H1 (cell line): ENCODE results near the gene MRPL4. TPM values are rescaled to one million over a fixed set of nuclear protein-coding genes. Genes with fewer than 3 reads are reported as not detected.

Source experiments
- ATF2 ChIP-seq: IDR thresholded peaks from 2 replicates; pipeline ENCODE4 v1.6.1; 2012; ENCODE audit warnings: low read length, inconsistent platforms
- ATF3 ChIP-seq: IDR thresholded peaks from 2 replicates; pipeline ENCODE4 v1.6.1; 2011; ENCODE audit warnings: low read depth, mild to moderate bottlenecking, low read length; ENCODE audit not compliant: insufficient read depth
- BRCA1 ChIP-seq: IDR thresholded peaks from 2 replicates; pipeline ENCODE4 v1.6.1; 2012; ENCODE audit warnings: low read depth, low read length, improper control_type of control experiment
- CHD1 ChIP-seq: IDR thresholded peaks from 2 replicates; pipeline ENCODE4 v1.6.1; 2012; ENCODE audit warnings: low read depth, low read length, improper control_type of control experiment
- CTCF ChIP-seq, 3 experiments: IDR thresholded peaks; 1 replicate in 2 of 3; 2 replicates in 1 of 3; pipeline versions ENCODE4 v1.5.1 to v1.6.1; 2011; ENCODE audit warnings: low read length in 3 of 3, mild to moderate bottlenecking in 3 of 3, inconsistent platforms in 2 of 3, low read depth in 1 of 3, moderate library complexity in 1 of 3; ENCODE audit not compliant: insufficient read depth in 1 of 3; ENCODE audit errors: control extremely low read depth in 1 of 3
- EGR1 ChIP-seq: IDR thresholded peaks from 2 replicates; pipeline ENCODE4 v1.6.1; 2011; ENCODE audit warnings: low read depth, low read length, borderline replicate concordance
- GABPA ChIP-seq: IDR thresholded peaks from 2 replicates; pipeline ENCODE4 v1.6.1; 2011; ENCODE audit warnings: mild to moderate bottlenecking, low read length, moderate library complexity, borderline replicate concordance; ENCODE audit not compliant: insufficient read depth
- KDM4A ChIP-seq: IDR thresholded peaks from one replicate; pipeline ENCODE4 v1.7.1; 2012; ENCODE audit warnings: low read depth, mild to moderate bottlenecking, moderate library complexity, low read length, inconsistent platforms; ENCODE audit not compliant: severe bottlenecking
- KDM5A ChIP-seq: fragments of 200-600 bp; IDR thresholded peaks from 2 replicates; pipeline ENCODE4 v1.7.1; 2012; ENCODE audit warnings: mild to moderate bottlenecking, low read length, inconsistent platforms, mixed read lengths
- NANOG ChIP-seq: IDR thresholded peaks from 2 replicates; pipeline ENCODE4 v1.6.1; 2011; ENCODE audit warnings: low read length, low read depth, mild to moderate bottlenecking, inconsistent platforms; ENCODE audit not compliant: insufficient read depth, poor library complexity, severe bottlenecking
- POLR2A ChIP-seq, 2 experiments: IDR thresholded peaks; 1 replicate in 1 of 2; 2 replicates in 1 of 2; pipeline ENCODE4 v1.6.1; 2011; ENCODE audit warnings: low read depth in 2 of 2, low read length in 2 of 2, mild to moderate bottlenecking in 2 of 2; ENCODE audit errors: control extremely low read depth in 1 of 2
- POLR2AphosphoS5 ChIP-seq: IDR thresholded peaks from 2 replicates; pipeline ENCODE4 v1.6.1; 2011; ENCODE audit warnings: low read depth, low read length
- POU5F1 ChIP-seq: IDR thresholded peaks from 2 replicates; pipeline ENCODE4 v1.6.1; 2011; ENCODE audit warnings: low read depth, mild to moderate bottlenecking, low read length, moderate library complexity
- RXRA ChIP-seq: IDR thresholded peaks from 2 replicates; pipeline ENCODE4 v1.6.1; 2011; ENCODE audit warnings: low read depth, mild to moderate bottlenecking, low read length, moderate library complexity; ENCODE audit not compliant: insufficient read depth
- SAP30 ChIP-seq: fragments of 300-600 bp; sonication (generic); IDR thresholded peaks from 2 replicates; pipeline ENCODE4 v1.7.1; 2012; ENCODE audit warnings: low read length, moderate library complexity, mild to moderate bottlenecking, inconsistent platforms; ENCODE audit not compliant: insufficient read depth, insufficient replicate concordance
- SIRT6 ChIP-seq: IDR thresholded peaks from one replicate; pipeline ENCODE4 v1.7.1; 2012; ENCODE audit warnings: low read length, inconsistent platforms
- SP1 ChIP-seq: IDR thresholded peaks from 2 replicates; pipeline ENCODE4 v1.6.1; 2011; ENCODE audit warnings: low read depth, low read length
- SP2 ChIP-seq: IDR thresholded peaks from 2 replicates; pipeline ENCODE4 v1.6.1; 2012; ENCODE audit warnings: mild to moderate bottlenecking, low read length, inconsistent platforms
- TEAD4 ChIP-seq: IDR thresholded peaks from 2 replicates; pipeline ENCODE4 v1.6.1; 2012; ENCODE audit warnings: low read depth, low read length, inconsistent platforms, mixed read lengths
- polyA plus RNA-seq, 7 experiments: library from polyadenylated mRNA; depleted of rRNA in 3 of 7; stranded (reverse) in 5 of 7; unstranded in 2 of 7; fragments of >200 nt in 5 of 7; fragments of 200-250 nt in 2 of 7; gene quantifications; 1 replicate in 5 of 7; 2 replicates in 1 of 7; 4 replicates in 1 of 7; pipeline versions ENCODE4 v1.2.1 to v1.2.3, GENCODE V29; 2011 to 2013; ENCODE audit warnings: missing spikeins in 2 of 7, mixed read lengths in 2 of 7
- total RNA-seq: library from RNA; stranded (reverse); fragmentation: NEBNext Ultra II Directional; extraction: Animal tissue kit (Norgen Biotek cat#: 25700); gene quantifications from 2 replicates; pipeline ENCODE4 v1.2.1, GENCODE V29; 2021
- TF ChIP-seq, protein P1 (sequence below): IDR thresholded peaks from 2 replicates; pipeline ENCODE4 v1.6.1; 2012; ENCODE audit warnings: inconsistent platforms

MRPL4 gene
- total and polyA plus RNA-seq, 2 of the 8 experiments (the other 6 are each of a cell fraction or from before 2014, with no cell fraction given) = 82.3 to 187 TPM

GRCh38 chr19:10289167-10289835 lies 37.3 kb downstream of the MRPL4 start (continued):
- TF ChIP-seq KDM5A (no peak), KDM4A (peak; percentile 44), POLR2AphosphoS5 (peak; percentile 44), NANOG (no peak), POU5F1 (no peak), TEAD4 (no peak), SP2 (no peak), SIRT6 (no peak), RXRA (no peak), ATF2 (no peak), POLR2A (IDR thresholded peaks at IDR 0.05; ENCODE audit: control extremely low read depth in 1 of 2, low read depth in 2 of 2, low read length in 2 of 2) (no peak), GABPA (no peak), SAP30 (no peak), CTCF (IDR thresholded peaks at IDR 0.05; ENCODE audit: control extremely low read depth in 1 of 3, insufficient read depth in 1 of 3, low read depth in 1 of 3, low read length in 3 of 3) (no peak), SP1 (0 out of 2 replicates have a peak, but pooled peaks have one; percentile 41), BRCA1 (no peak), ATF3 (0 out of 2 replicates have a peak, but pooled peaks have one; percentile 21), EGR1 (no peak), CHD1 (no peak)
- TF ChIP-seq, protein P1, sequence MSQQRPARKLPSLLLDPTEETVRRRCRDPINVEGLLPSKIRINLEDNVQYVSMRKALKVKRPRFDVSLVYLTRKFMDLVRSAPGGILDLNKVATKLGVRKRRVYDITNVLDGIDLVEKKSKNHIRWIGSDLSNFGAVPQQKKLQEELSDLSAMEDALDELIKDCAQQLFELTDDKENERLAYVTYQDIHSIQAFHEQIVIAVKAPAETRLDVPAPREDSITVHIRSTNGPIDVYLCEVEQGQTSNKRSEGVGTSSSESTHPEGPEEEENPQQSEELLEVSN = peak; percentile 88
